Measurements from ENCODE around the gene NDUFA13. TPM values are rescaled to one million over a fixed set of nuclear protein-coding genes. Genes with fewer than 3 reads are reported as not detected.

The NDUFA13 gene
- total RNA-seq, 1 experiment from 2014 or later = 339 TPM

- H2AFZ ChIP-seq (ENCODE audit: low read depth, low read length, poor library complexity, severe bottlenecking) = no peak overlapping the region
- no peak overlapping the region for H3K4me2 ChIP-seq (ENCODE audit: low read length)
- no peak overlapping the region; the same call in 1 of the 2 replicates for H3K27ac ChIP-seq (ENCODE audit: low read depth, low read length)
- no peaks in the 10 kb centered on the region for H3K4me1 ChIP-seq (ENCODE audit: control insufficient read depth in 1 of 2, insufficient read depth in 2 of 2, low read length in 2 of 2)
- no peak overlapping the region for H3K9ac ChIP-seq (ENCODE audit: low read length)
- ChIA-PET RAD21 (ENCODE audit: low non-redundant PET in 1 of 2, low total read pairs in 2 of 2, uncharacterized antibody in 2 of 2, unreplicated experiment in 2 of 2) (no interaction called here), CTCF (no interaction called here), POLR2A (no interaction called here)
- TF ChIP-seq EZH2phosphoT487 (IDR thresholded peaks at IDR 0.05; ENCODE audit: borderline replicate concordance) = no peak
- no peak for TF ChIP-seq ATF3 (IDR thresholded peaks at IDR 0.05)
- TF ChIP-seq CEBPB (IDR thresholded peaks at IDR 0.05; ENCODE audit: low read depth) = no peak
- no peak for TF ChIP-seq SRF (IDR thresholded peaks at IDR 0.05; ENCODE audit: low read depth)
- no peak for TF ChIP-seq YY1 (IDR thresholded peaks at IDR 0.05; ENCODE audit: extremely low read depth, insufficient replicate concordance, low read depth, low read length)
- no peak for TF ChIP-seq ZNF274 (IDR thresholded peaks at IDR 0.05; ENCODE audit: low read depth, low read length)
- H3K9me2 ChIP-seq (ENCODE audit: insufficient read depth) = no peaks in the 10 kb centered on the region
- no peaks in the 10 kb centered on the region for H4K20me1 ChIP-seq (ENCODE audit: insufficient read depth)
- H3K79me2 ChIP-seq (ENCODE audit: insufficient read depth, low read length) = no peaks in the 10 kb centered on the region
- ATAC-seq (no peak), DNase-seq (ENCODE audit: low read depth, low spot score) (no peak)
- H3K4me3 ChIP-seq (replicated peaks in 1 of 2; ENCODE audit: low read depth in 1 of 2, low read length in 2 of 2) = no peak overlapping the region
- intact Hi-C loops (cut with micrococcal nuclease) = loop anchor here (10.0 kb wide), 1 partner anchor 225 kb away; no protein-coding TSS in a partner anchor
- BruUV-seq (replicated peaks) = no TSS peak
- no peaks in the 10 kb centered on the region for H3K36me3 ChIP-seq (ENCODE audit: control insufficient read depth in 1 of 2, insufficient read depth in 2 of 2, low read length in 2 of 2)
- no peaks in the 10 kb centered on the region for H3K27me3 ChIP-seq (ENCODE audit: insufficient read depth, low read length)
- H3K9me3 ChIP-seq (ENCODE audit: control insufficient read depth in 1 of 2, insufficient read depth in 1 of 2, low read depth in 1 of 2, low read length in 2 of 2) = no peaks in the 10 kb centered on the region
Measured at GRCh38 chr19:19549804-19550464, 33.9 kb downstream of the NDUFA13 start.

GRCh38 chr19:19550485-19550929, 34.5 kb downstream of the NDUFA13 start:
- no peak overlapping the region for H2AFZ ChIP-seq (ENCODE audit: low read depth, low read length, poor library complexity, severe bottlenecking)
- ChIA-PET CTCF (no interaction called here), POLR2A (no interaction called here), RAD21 (ENCODE audit: low non-redundant PET in 1 of 2, low total read pairs in 2 of 2, uncharacterized antibody in 2 of 2, unreplicated experiment in 2 of 2) (no interaction called here)
- H3K9me2 ChIP-seq (ENCODE audit: insufficient read depth) = no peaks in the 10 kb centered on the region
- H3K4me2 ChIP-seq (ENCODE audit: low read length) = no peak overlapping the region
- no peaks in the 10 kb centered on the region for H3K4me1 ChIP-seq (ENCODE audit: control insufficient read depth in 1 of 2, insufficient read depth in 2 of 2, low read length in 2 of 2)
- ATAC-seq (no peak), DNase-seq (ENCODE audit: low read depth, low spot score) (no peak)
- no peak overlapping the region; the same call in 1 of the 2 replicates for H3K27ac ChIP-seq (ENCODE audit: low read depth, low read length)
- no peak overlapping the region for H3K9ac ChIP-seq (ENCODE audit: low read length)
- no peaks in the 10 kb centered on the region for H3K27me3 ChIP-seq (ENCODE audit: insufficient read depth, low read length)
- BruUV-seq (replicated peaks) = no TSS peak
- H3K36me3 ChIP-seq (ENCODE audit: control insufficient read depth in 1 of 2, insufficient read depth in 2 of 2, low read length in 2 of 2) = no peaks in the 10 kb centered on the region
- no peaks in the 10 kb centered on the region for H3K9me3 ChIP-seq (ENCODE audit: control insufficient read depth in 1 of 2, insufficient read depth in 1 of 2, low read depth in 1 of 2, low read length in 2 of 2)
- H3K4me3 ChIP-seq (replicated peaks in 1 of 2; ENCODE audit: low read depth in 1 of 2, low read length in 2 of 2) = no peak overlapping the region
- intact Hi-C loops (cut with micrococcal nuclease) = no loop called here
- H3K79me2 ChIP-seq (ENCODE audit: insufficient read depth, low read length) = no peaks in the 10 kb centered on the region
- H4K20me1 ChIP-seq (ENCODE audit: insufficient read depth) = no peaks in the 10 kb centered on the region
- TF ChIP-seq EZH2phosphoT487 (IDR thresholded peaks at IDR 0.05; ENCODE audit: borderline replicate concordance) (no peak), EGR1 (IDR thresholded peaks at IDR 0.05; ENCODE audit: low read depth) (no peak), ATF3 (IDR thresholded peaks at IDR 0.05) (no peak), JUND (IDR thresholded peaks at IDR 0.05) (no peak), MAX (IDR thresholded peaks at IDR 0.05) (no peak), YY1 (IDR thresholded peaks at IDR 0.05; ENCODE audit: extremely low read depth, insufficient replicate concordance, low read depth, low read length) (no peak), REST (IDR thresholded peaks at IDR 0.05; ENCODE audit: low read depth) (no peak), SRF (IDR thresholded peaks at IDR 0.05; ENCODE audit: low read depth) (no peak), TCF7L2 (IDR thresholded peaks at IDR 0.05; ENCODE audit: borderline replicate concordance, extremely low read depth, insufficient read depth, insufficient read length) (no peak), ZFX (IDR thresholded peaks at IDR 0.05) (no peak), EZH2 (IDR thresholded peaks at IDR 0.05) (no peak)

Data from HCT116 (cell line).